Lung microvascular endothelial cell (primary cell): Measurements from ENCODE around the gene ZNF423. TPM values are rescaled to one million over a fixed set of nuclear protein-coding genes. Genes with fewer than 3 reads are reported as not detected.

Experiments
- DNase-seq, 2 donors: peaks; one replicate each; pipeline versions ENCODE4 v3.0.0 to v3.0.0-alpha.2; 2010; ENCODE audit warnings: low read depth in 2 of 2
- total RNA-seq: library from RNA; depleted of rRNA; stranded (reverse); fragments of >200 nt; gene quantifications from 2 replicates; pipeline ENCODE4 v1.2.1, GENCODE V29; 2014

The ZNF423 gene
- total RNA-seq, 1 donor from 2014 or later: 6.5 TPM

DNA sequence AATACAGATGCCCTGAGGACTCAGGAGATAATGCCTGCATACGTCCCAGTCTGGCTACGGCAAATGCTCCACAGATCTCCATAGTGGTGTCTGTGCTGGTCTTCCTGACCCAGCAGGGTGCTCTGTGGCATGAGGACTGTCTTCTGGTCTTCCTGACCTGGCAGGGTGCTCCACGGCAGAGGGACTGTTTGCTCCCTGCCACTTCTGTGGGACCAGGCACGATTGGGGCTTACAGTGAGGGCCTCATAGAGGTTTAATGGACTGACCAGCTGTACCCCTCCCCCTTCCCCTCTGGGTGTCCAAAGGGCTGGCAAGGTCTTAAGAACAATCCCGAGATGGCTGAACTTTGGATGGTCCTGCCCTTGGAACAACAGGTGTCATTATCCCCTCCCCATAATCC is 359.3 kb downstream of the ZNF423 start:
- no peak for DNase-seq

DNA sequence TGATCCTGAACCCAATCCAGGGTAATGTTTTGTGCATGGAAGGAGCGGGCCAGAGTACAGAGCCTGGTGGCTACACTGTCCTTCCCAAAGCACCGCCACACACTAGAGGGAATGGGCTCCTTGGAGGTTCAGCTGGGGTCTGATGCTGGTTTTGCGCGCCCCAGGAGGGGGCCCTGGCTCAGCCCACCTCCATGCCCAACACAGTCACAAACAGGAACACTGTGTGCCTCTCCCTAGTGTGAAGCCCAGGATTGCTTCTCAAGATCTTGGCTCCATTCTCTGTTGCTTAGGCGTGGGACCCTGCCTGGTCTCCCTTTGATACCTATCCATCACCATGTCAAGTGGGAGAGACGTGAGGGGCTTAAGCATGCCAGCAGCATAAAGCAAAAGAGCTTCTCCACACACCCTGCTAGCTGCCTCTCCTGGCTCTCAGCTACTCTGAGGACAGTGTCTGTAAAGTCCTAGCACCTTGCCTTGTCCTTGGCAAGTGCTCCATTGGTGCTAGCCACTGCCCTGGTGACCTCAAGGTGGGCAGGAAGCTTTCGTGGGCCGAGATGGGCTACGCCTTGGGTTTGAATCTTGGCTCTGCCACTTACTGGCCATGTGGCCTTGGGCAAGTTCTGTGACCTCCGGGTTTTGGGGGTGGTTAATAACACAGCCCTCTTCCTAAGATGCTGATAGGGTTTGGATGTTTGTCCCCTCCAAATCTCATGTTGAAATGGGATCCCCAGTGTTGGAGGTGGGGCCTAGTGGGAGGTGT is 360.1 kb downstream of the ZNF423 start:
- no peak for DNase-seq

DNA sequence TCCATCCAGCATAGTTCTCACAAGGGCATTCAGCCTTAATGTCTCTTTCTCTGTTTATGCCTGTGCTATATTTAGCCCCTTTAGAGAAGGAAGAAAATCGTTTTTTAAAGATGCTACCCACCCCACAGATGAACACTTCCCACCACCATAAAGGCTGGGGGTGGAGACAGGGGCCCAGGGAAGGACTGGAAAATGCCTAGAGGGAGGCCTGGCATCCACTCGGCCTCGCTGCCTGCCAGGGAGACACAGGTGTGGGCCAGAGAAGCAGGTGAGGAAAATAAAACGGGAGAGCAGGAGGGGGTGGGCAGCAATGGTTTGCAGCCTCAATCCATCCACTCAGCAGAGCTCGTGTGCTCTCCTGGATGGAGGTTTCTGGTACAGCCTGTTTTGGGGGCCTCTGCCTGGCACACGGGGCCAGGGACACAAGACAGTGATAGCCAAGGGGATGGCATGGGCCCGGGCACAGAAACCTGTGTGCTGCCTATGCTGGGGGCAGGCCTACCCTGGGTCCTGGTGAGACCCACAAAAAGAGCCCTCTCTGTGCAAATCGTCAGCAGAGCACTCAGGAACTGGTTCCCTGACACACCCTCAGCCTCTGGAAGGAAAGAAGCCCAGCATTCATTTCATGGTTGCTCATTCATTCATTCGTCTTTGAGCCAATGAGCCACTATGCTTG is 360.9 kb downstream of the ZNF423 start:
- no peak for DNase-seq

DNA sequence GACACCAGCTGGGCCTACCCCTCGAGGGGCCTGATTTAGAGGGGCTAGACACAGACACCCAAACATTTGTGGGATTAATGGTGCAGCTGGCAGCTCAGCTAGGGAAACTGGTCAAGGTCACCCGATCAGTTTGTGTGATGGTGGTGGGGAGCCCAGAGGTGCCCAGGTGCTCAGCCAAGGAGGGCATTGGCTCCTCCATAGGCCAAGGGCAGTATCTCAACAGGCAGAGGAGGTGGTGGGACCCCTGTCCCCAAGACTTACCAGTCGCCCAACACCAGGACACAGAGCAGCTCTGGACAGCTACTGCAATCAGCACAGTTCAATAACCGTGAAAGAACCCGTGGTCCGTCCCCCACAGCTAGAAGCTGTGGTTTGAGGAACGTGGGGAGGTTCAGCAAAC is 361.4 kb downstream of the ZNF423 start:
- no peak for DNase-seq

DNA sequence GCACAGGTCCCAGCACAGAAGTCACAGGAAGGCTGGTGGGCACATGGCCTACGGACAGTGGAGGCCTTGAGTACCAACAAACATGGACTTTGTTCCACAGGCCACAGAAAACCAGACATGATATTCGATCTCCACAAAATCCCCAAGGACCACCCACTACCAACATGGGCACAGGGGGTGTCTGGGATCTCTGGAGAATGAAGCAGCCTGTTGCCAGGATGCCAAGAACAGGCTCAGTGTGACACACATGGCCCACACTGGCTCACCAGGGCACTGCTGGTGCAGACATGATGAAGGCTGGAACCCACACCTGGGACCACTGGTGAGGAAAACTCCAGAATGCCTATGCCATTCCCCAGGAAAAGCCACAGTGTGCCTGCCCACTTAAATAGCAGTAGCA is 362.1 kb downstream of the ZNF423 start:
- no peak for DNase-seq

DNA sequence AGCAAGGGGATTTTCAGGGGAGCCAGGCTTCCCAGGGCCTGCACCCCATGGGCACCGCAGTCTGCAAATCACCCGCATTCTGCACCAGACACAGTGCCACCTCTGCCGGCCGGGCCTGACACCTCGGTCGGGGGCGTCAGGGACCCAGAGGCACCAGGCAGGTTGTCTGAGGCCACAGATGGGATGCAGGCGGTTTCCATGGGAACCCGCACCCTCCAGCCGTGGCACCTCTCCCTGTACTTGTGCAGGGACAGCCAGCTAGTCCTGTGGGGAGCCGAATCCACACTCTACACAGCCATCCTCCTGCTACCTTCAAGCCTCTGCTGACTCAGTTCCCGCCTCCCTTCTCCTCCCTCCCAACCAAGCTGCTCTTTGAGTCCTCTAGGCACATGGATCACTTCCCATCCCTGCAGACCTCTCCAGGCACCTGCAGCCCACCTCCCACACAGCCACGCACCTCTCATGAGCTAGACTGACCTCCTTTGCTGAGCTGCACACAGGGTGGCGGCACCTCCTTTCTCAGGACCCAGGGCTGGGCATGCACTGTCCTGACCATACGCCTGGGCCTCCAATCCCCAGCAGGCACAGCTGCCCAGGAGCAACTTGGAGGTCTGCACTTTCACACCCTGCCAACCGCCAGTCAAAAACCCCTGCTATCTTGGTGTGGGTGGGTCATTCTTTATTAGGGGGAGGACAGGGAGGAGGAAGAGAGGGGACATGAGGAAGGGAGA is 362.9 kb downstream of the ZNF423 start:
- DNase-seq: no peak

DNA sequence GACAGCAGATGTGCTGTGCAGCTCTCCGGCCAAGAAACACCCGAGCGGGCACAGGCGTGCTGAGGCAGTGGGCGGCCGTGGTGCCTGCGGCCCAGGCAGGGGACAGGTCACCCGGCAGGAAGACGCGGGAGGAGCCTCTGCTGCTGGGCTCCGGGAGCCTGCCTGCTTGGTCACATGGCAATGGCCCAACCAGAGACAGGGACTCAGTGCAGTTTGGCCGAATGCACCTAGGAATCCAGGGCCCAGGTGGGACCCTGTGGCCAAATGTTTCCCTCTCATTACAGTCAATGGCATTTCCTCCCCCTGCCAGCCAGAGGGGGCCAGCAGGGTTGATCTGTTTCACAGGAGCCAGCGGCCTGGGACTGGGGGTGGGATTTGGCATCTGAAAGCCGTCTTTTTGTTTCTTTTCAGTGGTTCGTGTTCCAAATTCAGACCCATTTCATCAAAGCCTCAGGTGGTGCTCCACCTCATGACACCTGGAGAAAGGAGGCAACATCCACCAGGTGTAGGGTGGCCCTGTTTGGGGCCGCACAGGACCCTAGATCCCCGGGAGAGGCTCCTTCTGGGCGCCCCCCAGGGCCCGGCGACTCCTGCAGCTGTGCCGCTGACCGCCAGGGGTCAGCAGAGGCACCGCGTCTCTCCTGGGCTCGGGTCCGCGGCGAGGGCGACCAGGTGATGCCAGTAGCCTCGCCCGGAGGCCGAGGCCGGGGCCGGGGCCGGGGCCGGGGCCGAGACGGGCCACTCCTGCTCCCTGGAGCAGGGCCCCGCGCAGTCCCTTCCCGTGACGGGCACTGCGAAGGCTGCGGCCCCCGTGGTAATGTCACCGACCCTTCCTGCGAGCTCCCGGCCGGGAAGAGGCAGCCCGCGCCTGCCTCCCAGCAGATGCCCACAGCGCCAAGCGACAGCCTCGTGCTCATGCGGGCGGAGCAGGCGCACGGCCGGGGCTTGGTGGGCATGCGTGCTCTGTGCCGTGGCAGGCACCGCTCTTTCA is 363.8 kb downstream of the ZNF423 start:
- peak; percentile 17 to 65 for DNase-seq

DNA sequence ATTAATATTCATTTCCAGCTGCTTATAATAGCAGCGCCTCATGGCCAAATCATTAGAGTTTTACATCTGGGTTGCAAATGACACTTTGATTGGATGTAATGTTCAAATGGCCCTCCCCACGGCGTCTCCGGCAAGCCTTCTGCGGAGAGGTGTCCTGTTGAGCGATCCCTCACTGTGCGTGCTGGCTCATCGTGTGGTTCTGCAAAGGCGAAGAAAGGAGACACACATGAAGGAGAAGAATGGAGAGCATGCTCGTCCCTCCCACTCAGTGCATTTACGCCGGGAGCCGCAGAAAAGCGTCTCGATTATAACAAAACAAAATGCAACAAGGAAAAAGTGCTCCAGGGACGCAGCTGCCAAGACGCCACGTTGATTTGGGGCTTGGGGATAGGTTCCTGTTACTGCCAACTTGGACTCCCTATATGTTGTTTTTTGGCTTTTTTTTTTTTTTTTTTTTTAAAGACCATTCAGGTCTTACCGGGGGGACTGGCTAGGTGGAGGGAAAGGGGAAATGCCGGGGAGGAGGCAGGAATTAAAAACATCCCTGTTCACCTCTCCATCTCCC is 364.7 kb downstream of the ZNF423 start:
- DNase-seq: no peak

DNA sequence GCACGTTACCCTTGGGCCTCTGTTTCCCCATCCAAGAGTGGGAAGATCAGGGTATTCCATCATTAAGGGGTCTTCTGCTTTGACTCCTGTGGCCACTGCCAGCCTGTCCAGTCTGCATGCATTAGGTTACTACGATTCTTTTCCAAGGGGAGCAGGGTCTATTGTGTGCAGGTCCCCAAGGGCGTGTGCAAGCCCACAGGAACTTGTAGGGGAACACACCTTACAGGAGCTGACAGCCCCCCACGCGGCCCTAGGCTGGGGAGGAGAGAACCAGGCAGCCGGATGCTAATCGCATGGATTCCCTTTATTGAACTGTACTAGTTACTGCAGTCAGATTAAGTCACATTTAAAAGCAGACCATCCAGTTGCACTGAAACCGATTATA is 365.6 kb downstream of the ZNF423 start:
- DNase-seq: no peak

DNA sequence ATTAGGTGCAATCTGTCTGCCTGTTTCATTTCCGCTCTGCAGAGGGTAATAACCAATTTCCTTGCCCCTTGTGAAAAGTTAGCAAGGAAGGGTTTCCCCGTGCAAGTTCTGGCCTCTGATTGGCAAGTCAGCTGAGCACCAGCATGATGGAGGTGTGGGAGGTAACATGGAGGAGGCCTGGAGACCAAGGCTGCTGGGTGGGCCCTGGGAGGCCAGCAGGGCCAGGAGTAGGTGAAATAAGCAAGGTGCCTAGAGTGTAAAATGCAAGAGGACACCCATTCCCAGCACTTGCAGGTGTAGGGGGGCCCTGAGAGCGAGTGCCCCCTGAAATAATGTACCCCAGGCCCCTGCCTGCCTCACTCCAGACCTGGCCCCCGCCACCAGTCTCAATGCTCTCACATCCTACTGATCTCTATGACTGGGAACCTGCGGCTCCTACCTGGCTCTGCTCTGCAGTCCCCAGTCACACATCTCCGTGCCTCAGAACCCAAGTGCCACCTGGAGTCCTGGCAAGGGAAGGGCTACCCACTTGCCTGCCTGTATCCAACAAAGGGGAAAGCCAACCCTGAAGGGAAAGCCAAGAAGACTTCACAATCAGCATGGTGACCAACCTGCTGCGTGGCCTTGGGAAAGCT is 366.1 kb downstream of the ZNF423 start:
- DNase-seq: no peak

DNA sequence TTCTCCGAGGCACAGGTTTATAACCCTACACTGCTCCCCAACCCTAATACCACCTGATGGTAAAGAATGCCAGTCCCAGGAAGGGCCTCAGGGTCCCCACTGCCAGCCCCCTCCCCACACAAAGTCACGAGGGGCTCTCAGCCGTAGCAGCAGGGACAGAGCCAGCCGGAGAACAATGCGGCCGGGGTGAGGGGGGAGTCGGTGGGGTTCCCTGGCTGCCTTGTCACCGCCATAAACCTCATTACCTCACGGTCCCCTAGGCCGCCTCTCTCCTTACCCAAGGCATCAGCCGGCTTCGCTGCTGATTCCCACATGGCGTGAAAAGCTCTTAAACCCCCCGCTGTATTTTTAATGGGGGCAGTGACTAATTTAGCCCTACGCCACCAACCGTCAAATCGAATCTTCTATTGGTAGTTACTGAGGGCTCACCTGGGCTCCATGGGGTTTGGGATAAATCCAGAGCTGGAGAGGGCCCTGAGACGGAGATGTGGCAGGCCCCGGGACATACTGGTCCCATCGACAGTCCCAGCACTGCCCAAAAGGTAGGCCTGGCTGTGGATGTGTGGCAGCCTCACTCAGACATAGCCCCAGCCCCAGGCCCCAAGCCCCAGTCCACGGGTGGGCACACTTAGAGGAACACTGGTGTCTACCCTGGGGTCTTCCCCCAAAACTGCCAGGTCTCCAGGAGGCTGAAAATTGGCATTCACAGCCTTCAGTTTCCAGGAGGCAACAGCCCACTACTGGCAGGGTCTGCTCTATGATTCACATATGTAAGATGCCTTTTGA is 367.0 kb downstream of the ZNF423 start:
- no peak for DNase-seq

DNA sequence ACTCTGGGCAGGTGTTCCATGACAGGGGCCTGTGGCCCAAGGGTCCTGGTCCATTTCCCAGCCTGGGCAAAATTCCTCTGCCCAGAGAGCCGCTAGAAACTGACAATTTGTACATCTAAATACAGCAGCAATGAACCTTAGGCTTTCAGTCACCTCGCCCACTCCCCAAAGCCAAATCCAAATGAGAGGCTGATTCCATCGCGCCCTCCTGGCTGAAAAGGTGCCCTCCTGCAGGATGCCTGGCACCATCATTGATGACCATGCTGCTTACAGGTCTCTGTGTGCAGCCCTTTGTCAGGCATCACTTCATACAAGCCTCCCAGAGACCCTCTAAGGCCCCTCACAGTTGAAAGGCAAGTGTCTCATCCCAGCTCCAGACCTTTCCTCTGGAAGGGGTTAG is 367.6 kb downstream of the ZNF423 start:
- DNase-seq: no peak

DNA sequence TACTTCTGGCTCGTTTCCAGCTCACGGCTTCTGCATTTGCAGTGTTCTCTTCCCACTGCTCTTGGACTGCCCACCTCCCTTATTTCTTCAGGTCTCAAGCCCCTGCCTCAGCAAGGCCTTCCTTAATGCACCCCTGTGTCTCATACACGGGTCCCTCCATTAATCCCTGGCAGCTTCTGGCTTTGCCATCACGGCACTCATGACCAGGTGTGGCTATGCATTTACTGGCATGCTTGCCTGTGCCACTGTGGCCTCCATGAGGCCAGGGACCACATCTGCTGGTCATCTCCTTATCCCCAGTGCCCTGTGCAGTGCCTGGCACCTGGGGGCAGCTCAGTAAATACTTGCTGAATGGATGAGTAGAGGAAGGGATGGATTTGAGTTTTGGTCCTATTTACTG is 368.2 kb downstream of the ZNF423 start:
- no peak for DNase-seq

DNA sequence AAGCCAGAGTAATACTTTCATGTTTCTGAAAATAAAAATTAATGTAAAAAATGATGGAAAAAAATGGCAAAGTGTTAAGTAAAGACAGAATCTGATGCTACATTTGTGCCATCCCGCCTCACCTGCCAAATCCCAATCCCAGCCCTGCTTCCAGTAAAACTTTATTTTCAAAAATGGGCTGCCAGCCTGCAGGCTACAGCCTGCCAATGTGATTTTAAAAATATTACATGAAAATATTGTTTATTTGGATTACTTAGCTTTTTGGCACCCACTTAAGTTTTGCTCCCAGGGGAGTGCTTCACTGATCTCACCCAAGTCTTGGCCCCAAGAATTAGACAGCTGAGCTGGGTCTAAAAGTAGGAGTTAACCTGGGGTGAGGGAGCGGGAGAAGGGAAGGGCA is 369.5 kb downstream of the ZNF423 start:
- no peak for DNase-seq

DNA sequence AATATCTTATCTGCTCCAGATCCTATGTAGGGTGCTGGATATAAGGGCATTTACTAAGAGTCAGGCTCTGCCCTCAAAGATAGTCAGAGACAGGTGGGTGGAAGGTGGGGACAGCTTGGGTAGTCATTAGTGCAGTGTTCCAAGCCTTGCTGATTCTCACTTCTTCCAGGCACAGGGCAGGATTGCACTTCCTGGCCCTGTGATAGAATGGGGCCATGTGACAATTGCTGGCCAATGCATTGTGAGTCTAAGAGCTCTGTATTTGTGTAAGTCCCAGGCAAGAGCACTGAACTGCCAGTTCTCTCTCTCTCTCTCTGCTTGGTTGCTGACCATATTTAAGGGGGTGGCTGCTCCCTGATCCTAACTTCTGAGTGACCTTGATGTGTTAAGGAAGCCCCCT is 370.2 kb downstream of the ZNF423 start:
- DNase-seq: peak in 1 of 2 donors; percentile 17

DNA sequence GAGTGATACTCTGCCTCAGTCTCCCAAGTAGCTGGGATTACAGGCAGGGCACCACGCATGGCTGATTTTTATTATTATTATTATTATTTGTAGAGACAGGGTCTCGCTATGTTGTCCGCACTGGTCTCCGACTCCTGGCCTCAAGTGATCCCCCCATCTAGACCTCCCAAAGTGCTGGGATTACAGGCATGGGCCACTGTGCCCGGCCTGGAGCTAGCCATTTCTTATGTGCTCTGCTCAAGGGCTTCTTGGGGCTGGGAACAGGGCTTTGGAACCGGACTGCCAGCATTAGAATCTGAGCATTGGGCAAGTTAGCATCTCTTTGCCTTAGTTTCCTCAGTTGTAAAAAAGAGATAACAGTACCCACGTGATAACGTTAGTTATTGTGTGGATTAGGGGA is 371.0 kb downstream of the ZNF423 start:
- no peak for DNase-seq

DNA sequence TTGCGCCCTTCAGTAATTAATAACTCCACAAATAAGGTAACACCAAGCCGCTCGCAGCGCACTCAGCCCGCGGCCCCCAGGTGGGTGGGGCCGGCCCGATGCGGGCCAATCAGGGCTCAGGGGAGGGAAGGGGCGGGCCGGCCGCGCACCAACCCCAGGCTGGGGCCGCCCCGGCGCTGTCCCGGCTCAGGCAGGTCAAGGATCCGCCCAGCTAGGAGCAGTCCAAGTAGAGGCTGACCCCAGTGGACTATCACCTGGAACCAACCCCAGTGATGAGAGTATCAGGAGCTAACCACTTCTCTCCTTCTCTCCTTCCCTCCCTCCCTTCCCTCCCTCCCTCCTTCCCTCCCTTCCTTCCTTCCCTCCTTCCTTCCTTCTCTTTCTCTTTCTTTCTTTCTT is 371.5 kb downstream of the ZNF423 start:
- peak in 1 of 2 donors; percentile 37 for DNase-seq

DNA sequence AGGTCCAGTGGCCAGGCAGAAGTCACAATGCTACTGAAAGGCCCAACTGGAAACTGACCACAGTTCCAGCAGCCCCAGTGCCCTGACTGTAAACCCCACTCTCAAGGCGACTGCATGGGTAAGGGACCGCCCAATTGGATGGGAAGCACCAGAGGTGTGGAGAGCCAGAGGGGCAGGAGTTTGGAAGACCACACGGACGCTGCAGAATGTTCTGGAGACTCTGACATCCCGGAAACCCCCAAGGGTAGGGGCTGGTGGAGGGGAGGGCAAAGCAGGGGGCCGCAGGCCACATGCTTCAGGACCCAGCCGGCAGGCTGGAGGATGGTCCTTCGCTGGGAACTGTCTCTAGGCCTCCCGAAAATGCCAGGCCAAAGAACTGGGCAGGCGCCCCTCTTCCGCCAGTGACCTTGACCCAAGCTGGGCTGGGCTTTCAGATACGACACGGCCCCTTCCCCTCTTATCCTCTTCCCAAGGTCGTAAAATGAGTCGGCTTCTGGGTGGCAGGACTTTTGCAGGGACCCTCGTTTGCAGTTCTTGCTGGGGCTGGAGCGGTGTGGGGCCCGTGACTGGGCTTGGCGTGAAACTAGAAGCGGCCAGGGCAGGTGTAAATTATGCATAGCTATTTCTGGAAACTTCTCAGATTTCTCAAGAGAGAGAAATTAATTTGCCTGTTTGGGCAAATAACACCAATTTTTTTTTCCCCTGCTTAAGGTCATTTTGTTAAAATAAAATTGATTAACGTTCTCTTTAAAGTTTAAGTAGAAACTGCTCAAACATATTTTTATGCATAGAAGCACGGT is 372.1 kb downstream of the ZNF423 start:
- no peak for DNase-seq

DNA sequence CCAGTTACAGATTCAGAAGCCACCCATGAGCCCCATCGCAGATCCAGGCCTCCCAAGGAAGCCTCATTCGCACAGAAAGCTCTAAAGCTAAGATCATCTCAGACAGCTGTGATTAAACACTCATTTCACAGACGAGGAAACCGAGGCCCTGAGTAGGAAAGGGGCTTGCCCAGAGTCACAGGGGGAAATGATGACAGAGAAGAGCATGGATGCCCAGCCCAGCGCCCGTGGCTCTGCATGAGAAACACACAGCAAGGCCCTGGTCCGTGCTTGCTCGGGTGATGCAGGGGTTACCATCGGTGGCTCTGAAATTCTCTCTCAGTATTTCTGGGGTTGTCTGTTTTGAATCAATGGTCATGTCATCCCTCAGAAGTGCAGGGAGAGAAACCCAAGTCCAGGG is 372.7 kb downstream of the ZNF423 start:
- no peak for DNase-seq
